ENCODE data around the gene EVI2B. TPM values are rescaled to one million over a fixed set of nuclear protein-coding genes. Genes with fewer than 3 reads are reported as not detected.
"Not testable (repeated sequence)": the region's sequence is repeated elsewhere in the genome, so short reads cannot be mapped to it uniquely, and the experiment has no call there.

The EVI2B gene
- polyA plus RNA-seq, 1 donor = 4.0 TPM

GRCh38 chr17:31269036-31269577 lies 44.7 kb downstream of the EVI2B start:
- DNase-seq = no peak

- no peak for DNase-seq
Measured at GRCh38 chr17:31266042-31266441, 47.8 kb downstream of the EVI2B start.

- not testable (repeated sequence) for DNase-seq
Measured at GRCh38 chr17:31262923-31263322, 50.9 kb downstream of the EVI2B start.

- DNase-seq = no peak
Measured at GRCh38 chr17:31261601-31262000, 52.3 kb downstream of the EVI2B start.

- DNase-seq = no peak
Measured at GRCh38 chr17:31260151-31260550, 53.7 kb downstream of the EVI2B start.

GRCh38 chr17:31256936-31257335 lies 56.9 kb downstream of the EVI2B start:
- DNase-seq = no peak

- no peak for DNase-seq
Measured at GRCh38 chr17:31254654-31255053, 59.2 kb downstream of the EVI2B start.

Other genes starting within 250 kb of the EVI2B start
- 23.0 TPM for gene NF1, start 219.1 kb downstream of the EVI2B start, polyA plus RNA-seq (ENCODE audit: insufficient read length)
- 0.27 TPM for gene OMG, start 16.8 kb downstream of the EVI2B start, polyA plus RNA-seq (ENCODE audit: insufficient read length)
- gene EVI2A, start 7.6 kb upstream of the EVI2B start, polyA plus RNA-seq (ENCODE audit: insufficient read length) = 2.8 TPM
- gene RAB11FIP4, start 77.6 kb upstream of the EVI2B start, polyA plus RNA-seq (ENCODE audit: insufficient read length) = 0.93 TPM

All from hindlimb muscle (tissue), 1 donor.